ENCODE measurements around the gene CCDC152.

The CCDC152 gene

GRCh38 chr5:42826757-42827515, 70.3 kb downstream of the CCDC152 start:
- no peaks in the 10 kb centered on the region for H3K36me3 ChIP-seq (ENCODE audit: control insufficient read depth in 5 of 5, insufficient read depth in 5 of 5, low read length in 5 of 5)
- H3K9me3 ChIP-seq (ENCODE audit: control insufficient read depth in 5 of 5, low read length in 5 of 5): no peaks in the 10 kb centered on the region
- H3K4me1 ChIP-seq (ENCODE audit: control insufficient read depth in 5 of 5, insufficient read depth in 5 of 5, low read length in 5 of 5): peaks cover 0 to 20% (median 0%) of the 10 kb centered on the region in 5 donors
- no peak overlapping the region for H3K9ac ChIP-seq (ENCODE audit: low read length in 5 of 5)
- H3K27ac ChIP-seq (ENCODE audit: low read depth, low read length): no peak overlapping the region
- no peaks in the 10 kb centered on the region for H3K27me3 ChIP-seq (ENCODE audit: control insufficient read depth in 5 of 5, insufficient read depth in 4 of 5, low read length in 5 of 5)
- no peak overlapping the region for H3K4me3 ChIP-seq (ENCODE audit: low read depth in 1 of 5, low read length in 5 of 5)

GRCh38 chr5:42828671-42829070, 72.1 kb downstream of the CCDC152 start:
- H3K27ac ChIP-seq (ENCODE audit: low read depth, low read length): no peak overlapping the region
- no peak overlapping the region for H3K9ac ChIP-seq (ENCODE audit: low read length in 5 of 5)
- peaks cover 0 to 20% (median 0%) of the 10 kb centered on the region in 5 donors for H3K4me1 ChIP-seq (ENCODE audit: control insufficient read depth in 5 of 5, insufficient read depth in 5 of 5, low read length in 5 of 5)
- H3K27me3 ChIP-seq (ENCODE audit: control insufficient read depth in 5 of 5, insufficient read depth in 4 of 5, low read length in 5 of 5): no peaks in the 10 kb centered on the region
- H3K9me3 ChIP-seq (ENCODE audit: control insufficient read depth in 5 of 5, low read length in 5 of 5): no peaks in the 10 kb centered on the region
- H3K4me3 ChIP-seq (ENCODE audit: low read depth in 1 of 5, low read length in 5 of 5): no peak overlapping the region
- H3K36me3 ChIP-seq (ENCODE audit: control insufficient read depth in 5 of 5, insufficient read depth in 5 of 5, low read length in 5 of 5): no peaks in the 10 kb centered on the region

GRCh38 chr5:42830924-42831323, 74.3 kb downstream of the CCDC152 start:
- Histone ChIP-seq H3K4me3 (ENCODE audit: low read depth in 1 of 5, low read length in 5 of 5) (no peak overlapping the region), H3K36me3 (ENCODE audit: control insufficient read depth in 5 of 5, insufficient read depth in 5 of 5, low read length in 5 of 5) (no peaks in the 10 kb centered on the region), H3K27me3 (ENCODE audit: control insufficient read depth in 5 of 5, insufficient read depth in 4 of 5, low read length in 5 of 5) (no peaks in the 10 kb centered on the region), H3K4me1 (ENCODE audit: control insufficient read depth in 5 of 5, insufficient read depth in 5 of 5, low read length in 5 of 5) (peaks cover 0 to 9% (median 0%) of the 10 kb centered on the region in 5 donors), H3K9me3 (ENCODE audit: control insufficient read depth in 5 of 5, low read length in 5 of 5) (peaks cover 0 to 5% (median 0%) of the 10 kb centered on the region in 5 donors), H3K9ac (ENCODE audit: low read length in 5 of 5) (no peak overlapping the region), H3K27ac (ENCODE audit: low read depth, low read length) (no peak overlapping the region)

GRCh38 chr5:42832060-42832459, 75.4 kb downstream of the CCDC152 start:
- H3K27ac ChIP-seq (ENCODE audit: low read depth, low read length): no peak overlapping the region
- peaks cover 0 to 5% (median 0%) of the 10 kb centered on the region in 5 donors for H3K9me3 ChIP-seq (ENCODE audit: control insufficient read depth in 5 of 5, low read length in 5 of 5)
- H3K27me3 ChIP-seq (ENCODE audit: control insufficient read depth in 5 of 5, insufficient read depth in 4 of 5, low read length in 5 of 5): no peaks in the 10 kb centered on the region
- no peak overlapping the region for H3K4me3 ChIP-seq (ENCODE audit: low read depth in 1 of 5, low read length in 5 of 5)
- no peak overlapping the region for H3K9ac ChIP-seq (ENCODE audit: low read length in 5 of 5)
- peaks cover 0 to 2% (median 0%) of the 10 kb centered on the region in 5 donors for H3K4me1 ChIP-seq (ENCODE audit: control insufficient read depth in 5 of 5, insufficient read depth in 5 of 5, low read length in 5 of 5)
- no peaks in the 10 kb centered on the region for H3K36me3 ChIP-seq (ENCODE audit: control insufficient read depth in 5 of 5, insufficient read depth in 5 of 5, low read length in 5 of 5)

GRCh38 chr5:42836070-42836769, 79.6 kb downstream of the CCDC152 start:
- Histone ChIP-seq H3K27me3 (ENCODE audit: control insufficient read depth in 5 of 5, insufficient read depth in 4 of 5, low read length in 5 of 5) (no peaks in the 10 kb centered on the region), H3K27ac (ENCODE audit: low read depth, low read length) (no peak overlapping the region), H3K4me1 (ENCODE audit: control insufficient read depth in 5 of 5, insufficient read depth in 5 of 5, low read length in 5 of 5) (peaks cover 0 to 16% (median 15%) of the 10 kb centered on the region in 5 donors), H3K36me3 (ENCODE audit: control insufficient read depth in 5 of 5, insufficient read depth in 5 of 5, low read length in 5 of 5) (no peaks in the 10 kb centered on the region), H3K4me3 (ENCODE audit: low read depth in 1 of 5, low read length in 5 of 5) (peak overlapping the region in 1 of 5 donors; percentile 16), H3K9ac (ENCODE audit: low read length in 5 of 5) (no peak overlapping the region), H3K9me3 (ENCODE audit: control insufficient read depth in 5 of 5, low read length in 5 of 5) (peaks cover 0 to 5% (median 0%) of the 10 kb centered on the region in 5 donors)

- Histone ChIP-seq H3K4me1 (ENCODE audit: control insufficient read depth in 5 of 5, insufficient read depth in 5 of 5, low read length in 5 of 5) (peaks cover 0 to 26% (median 18%) of the 10 kb centered on the region in 5 donors), H3K4me3 (ENCODE audit: low read depth in 1 of 5, low read length in 5 of 5) (peak overlapping the region in 1 of 5 donors; percentile 4), H3K9me3 (ENCODE audit: control insufficient read depth in 5 of 5, low read length in 5 of 5) (peaks cover 0 to 5% (median 0%) of the 10 kb centered on the region in 5 donors), H3K27ac (ENCODE audit: low read depth, low read length) (no peak overlapping the region), H3K36me3 (ENCODE audit: control insufficient read depth in 5 of 5, insufficient read depth in 5 of 5, low read length in 5 of 5) (no peaks in the 10 kb centered on the region), H3K27me3 (ENCODE audit: control insufficient read depth in 5 of 5, insufficient read depth in 4 of 5, low read length in 5 of 5) (no peaks in the 10 kb centered on the region), H3K9ac (ENCODE audit: low read length in 5 of 5) (no peak overlapping the region)
Measured at GRCh38 chr5:42837601-42838000, 81.0 kb downstream of the CCDC152 start.

GRCh38 chr5:42839196-42839595, 82.6 kb downstream of the CCDC152 start:
- Histone ChIP-seq H3K4me3 (ENCODE audit: low read depth in 1 of 5, low read length in 5 of 5) (no peak overlapping the region), H3K9ac (ENCODE audit: low read length in 5 of 5) (no peak overlapping the region), H3K36me3 (ENCODE audit: control insufficient read depth in 5 of 5, insufficient read depth in 5 of 5, low read length in 5 of 5) (no peaks in the 10 kb centered on the region), H3K9me3 (ENCODE audit: control insufficient read depth in 5 of 5, low read length in 5 of 5) (peaks cover 0 to 5% (median 0%) of the 10 kb centered on the region in 5 donors), H3K27ac (ENCODE audit: low read depth, low read length) (no peak overlapping the region), H3K27me3 (ENCODE audit: control insufficient read depth in 5 of 5, insufficient read depth in 4 of 5, low read length in 5 of 5) (no peaks in the 10 kb centered on the region), H3K4me1 (ENCODE audit: control insufficient read depth in 5 of 5, insufficient read depth in 5 of 5, low read length in 5 of 5) (peaks cover 3 to 39% (median 31%) of the 10 kb centered on the region in 5 donors)

GRCh38 chr5:42840269-42840668, 83.7 kb downstream of the CCDC152 start:
- Histone ChIP-seq H3K4me1 (ENCODE audit: control insufficient read depth in 5 of 5, insufficient read depth in 5 of 5, low read length in 5 of 5) (peaks cover 3 to 39% (median 31%) of the 10 kb centered on the region in 5 donors), H3K9ac (ENCODE audit: low read length in 5 of 5) (peak overlapping the region in 3 of 5 donors; percentile 6 to 19 (median 12)), H3K36me3 (ENCODE audit: control insufficient read depth in 5 of 5, insufficient read depth in 5 of 5, low read length in 5 of 5) (no peaks in the 10 kb centered on the region), H3K27ac (ENCODE audit: low read depth, low read length) (peak overlapping the region; percentile 43), H3K27me3 (ENCODE audit: control insufficient read depth in 5 of 5, insufficient read depth in 4 of 5, low read length in 5 of 5) (no peaks in the 10 kb centered on the region), H3K4me3 (ENCODE audit: low read depth in 1 of 5, low read length in 5 of 5) (peak overlapping the region in 3 of 5 donors; percentile 13 to 37 (median 14)), H3K9me3 (ENCODE audit: control insufficient read depth in 5 of 5, low read length in 5 of 5) (no peaks in the 10 kb centered on the region)

- Histone ChIP-seq H3K27ac (ENCODE audit: low read depth, low read length) (peak overlapping the region; percentile 43), H3K4me1 (ENCODE audit: control insufficient read depth in 5 of 5, insufficient read depth in 5 of 5, low read length in 5 of 5) (peaks cover 3 to 39% (median 31%) of the 10 kb centered on the region in 5 donors), H3K36me3 (ENCODE audit: control insufficient read depth in 5 of 5, insufficient read depth in 5 of 5, low read length in 5 of 5) (no peaks in the 10 kb centered on the region), H3K9ac (ENCODE audit: low read length in 5 of 5) (no peak overlapping the region), H3K4me3 (ENCODE audit: low read depth in 1 of 5, low read length in 5 of 5) (peak overlapping the region in 2 of 5 donors; percentile 9 to 37), H3K9me3 (ENCODE audit: control insufficient read depth in 5 of 5, low read length in 5 of 5) (no peaks in the 10 kb centered on the region), H3K27me3 (ENCODE audit: control insufficient read depth in 5 of 5, insufficient read depth in 4 of 5, low read length in 5 of 5) (no peaks in the 10 kb centered on the region)
Measured at GRCh38 chr5:42840842-42841567, 84.4 kb downstream of the CCDC152 start.

Data from subcutaneous abdominal adipose tissue (tissue), 5 donors.